ENCODE data around the gene PANX2. TPM values are rescaled to one million over a fixed set of nuclear protein-coding genes. Genes with fewer than 3 reads are reported as not detected.

The PANX2 gene
- total RNA-seq, 1 donor from 2014 or later, result 2.5 TPM

GRCh38 chr22:50216684-50217520 is 46.4 kb downstream of the PANX2 start:
- peaks cover 91% of the 10 kb centered on the region for H3K36me3 ChIP-seq
- ATAC-seq (no peak), DNase-seq (peak; percentile 47)
- no peaks in the 10 kb centered on the region for H3K9me3 ChIP-seq
- intact Hi-C loops (cut with DNase I), result no loop called here
- TF ChIP-seq, protein P1, sequence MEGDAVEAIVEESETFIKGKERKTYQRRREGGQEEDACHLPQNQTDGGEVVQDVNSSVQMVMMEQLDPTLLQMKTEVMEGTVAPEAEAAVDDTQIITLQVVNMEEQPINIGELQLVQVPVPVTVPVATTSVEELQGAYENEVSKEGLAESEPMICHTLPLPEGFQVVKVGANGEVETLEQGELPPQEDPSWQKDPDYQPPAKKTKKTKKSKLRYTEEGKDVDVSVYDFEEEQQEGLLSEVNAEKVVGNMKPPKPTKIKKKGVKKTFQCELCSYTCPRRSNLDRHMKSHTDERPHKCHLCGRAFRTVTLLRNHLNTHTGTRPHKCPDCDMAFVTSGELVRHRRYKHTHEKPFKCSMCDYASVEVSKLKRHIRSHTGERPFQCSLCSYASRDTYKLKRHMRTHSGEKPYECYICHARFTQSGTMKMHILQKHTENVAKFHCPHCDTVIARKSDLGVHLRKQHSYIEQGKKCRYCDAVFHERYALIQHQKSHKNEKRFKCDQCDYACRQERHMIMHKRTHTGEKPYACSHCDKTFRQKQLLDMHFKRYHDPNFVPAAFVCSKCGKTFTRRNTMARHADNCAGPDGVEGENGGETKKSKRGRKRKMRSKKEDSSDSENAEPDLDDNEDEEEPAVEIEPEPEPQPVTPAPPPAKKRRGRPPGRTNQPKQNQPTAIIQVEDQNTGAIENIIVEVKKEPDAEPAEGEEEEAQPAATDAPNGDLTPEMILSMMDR (IDR thresholded peaks at IDR 0.05), result no peak
- H3K4me3 ChIP-seq, result no peak overlapping the region
- H3K27ac ChIP-seq, result no peak overlapping the region
- H3K27me3 ChIP-seq (ENCODE audit: low read depth), result no peaks in the 10 kb centered on the region
- H3K4me1 ChIP-seq, result peaks cover 6% of the 10 kb centered on the region

GRCh38 chr22:50217543-50218152 is 47.1 kb downstream of the PANX2 start:
- Histone ChIP-seq H3K9me3 (no peaks in the 10 kb centered on the region), H3K36me3 (peaks cover 91% of the 10 kb centered on the region), H3K27me3 (ENCODE audit: low read depth) (no peaks in the 10 kb centered on the region), H3K27ac (no peak overlapping the region), H3K4me1 (peaks cover 6% of the 10 kb centered on the region), H3K4me3 (no peak overlapping the region)
- intact Hi-C loops (cut with DNase I), result no loop called here
- TF ChIP-seq, protein P1 (IDR thresholded peaks at IDR 0.05), result no peak
- DNase-seq, result peak; percentile 42
- ATAC-seq, result no peak

GRCh38 chr22:50218153-50218995 is 47.8 kb downstream of the PANX2 start:
- DNase-seq (peak; percentile 47), ATAC-seq (peak; percentile 4 to 6)
- Histone ChIP-seq H3K27me3 (ENCODE audit: low read depth) (no peaks in the 10 kb centered on the region), H3K4me3 (no peak overlapping the region), H3K4me1 (peaks cover 6% of the 10 kb centered on the region), H3K36me3 (peaks cover 91% of the 10 kb centered on the region), H3K27ac (no peak overlapping the region), H3K9me3 (no peaks in the 10 kb centered on the region)
- intact Hi-C loops (cut with DNase I), result no loop called here
- TF ChIP-seq, protein P1 (IDR thresholded peaks at IDR 0.05), result no peak

DNA sequence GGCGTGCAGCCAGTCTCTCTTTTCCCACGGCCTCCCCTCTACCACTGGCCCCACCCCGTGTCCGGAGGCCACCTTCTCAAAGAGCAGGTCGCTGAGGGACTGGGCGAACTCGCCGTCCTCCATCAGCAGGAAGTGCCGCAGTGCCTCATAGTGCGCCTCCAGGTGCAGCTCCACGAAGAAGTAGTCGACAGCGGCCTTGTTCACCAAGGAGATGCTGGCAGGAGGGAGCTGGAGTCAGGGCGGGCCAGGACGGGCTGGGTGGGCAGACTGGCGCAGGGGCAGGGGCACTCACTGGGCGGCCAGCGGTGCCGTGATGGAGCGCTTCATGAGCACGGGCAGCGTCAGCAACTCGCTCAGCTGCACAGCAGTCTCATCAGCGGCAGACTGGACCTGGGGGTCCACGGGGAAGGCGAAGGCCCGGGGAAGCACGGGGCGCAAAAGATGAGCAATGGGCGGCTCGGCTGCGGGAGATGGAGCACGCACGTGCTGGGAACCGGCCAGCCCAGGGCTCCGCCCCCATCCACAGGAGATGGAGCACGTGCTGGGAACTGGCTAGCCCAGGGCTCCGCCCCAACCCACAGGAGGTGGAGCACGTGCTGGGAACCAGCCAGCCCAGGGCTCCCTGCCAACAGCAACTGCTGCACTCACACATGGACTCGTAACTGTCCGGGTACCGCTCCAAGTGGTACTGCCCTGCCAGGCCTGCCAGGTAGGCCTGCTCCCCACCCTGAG is 48.6 kb downstream of the PANX2 start:
- no peak overlapping the region for H3K27ac ChIP-seq
- peaks cover 91% of the 10 kb centered on the region for H3K36me3 ChIP-seq
- intact Hi-C loops (cut with DNase I), result no loop called here
- no peak overlapping the region for H3K4me3 ChIP-seq
- peaks cover 6% of the 10 kb centered on the region for H3K4me1 ChIP-seq
- ATAC-seq, result peak; percentile 85 to 87
- no peaks in the 10 kb centered on the region for H3K9me3 ChIP-seq
- H3K27me3 ChIP-seq (ENCODE audit: low read depth), result no peaks in the 10 kb centered on the region
- peak; percentile 90 for DNase-seq
- TF ChIP-seq, protein P1 (IDR thresholded peaks at IDR 0.05), result no peak
